Stimulated activated CD4-positive, alpha-beta T cell treated with anti-CD3 and anti-CD28 coated beads, Interleukin-4, amount 100 ng/mL, for 1 hour (primary cell): ENCODE results near the gene DYNC1I1.
"Not testable (repeated sequence)": the region's sequence is repeated elsewhere in the genome, so short reads cannot be mapped to it uniquely, and the experiment has no call there.

Experiments
- DNase-seq: peaks from one replicate; pipeline ENCODE4 v3.0.0-alpha.2; 2020

DYNC1I1 gene

DNA sequence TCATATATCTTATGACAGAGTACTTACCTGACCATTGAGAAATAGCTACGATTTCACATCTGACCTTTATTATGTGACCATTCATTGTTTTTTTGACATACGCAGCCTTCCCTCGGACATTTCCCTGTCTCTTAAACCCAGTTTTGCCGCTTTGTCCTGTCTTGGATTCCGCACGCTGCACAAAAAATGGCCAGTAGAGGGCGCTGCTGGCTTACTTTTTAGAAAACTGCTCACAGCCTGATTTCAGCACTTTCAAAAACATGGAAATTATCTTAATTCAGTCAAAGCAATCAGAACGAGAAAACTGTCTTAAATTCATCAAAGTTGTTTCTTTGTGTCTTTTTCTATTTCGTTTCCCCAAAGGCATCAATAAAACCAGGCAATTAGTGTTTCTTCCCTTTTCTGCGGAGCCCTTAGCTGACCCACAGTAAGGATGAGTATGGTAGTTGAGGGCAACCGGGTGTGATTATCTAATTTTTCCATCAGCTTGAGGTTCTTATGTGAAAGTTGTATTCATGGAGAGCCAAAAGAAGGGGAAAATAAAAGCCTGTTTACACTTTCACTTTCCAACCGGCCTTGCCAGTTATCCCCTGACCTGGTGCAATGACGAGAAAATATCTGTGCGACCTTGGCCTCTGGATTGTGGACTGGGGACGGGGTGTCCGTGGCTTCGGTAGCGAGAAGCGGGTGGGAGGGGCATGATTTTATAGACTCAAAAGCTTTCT is 144.4 kb downstream of the DYNC1I1 start:
- peak; percentile 75 for DNase-seq

GRCh38 chr7:95917634-95918033 is 145.3 kb downstream of the DYNC1I1 start:
- DNase-seq = no peak

- DNase-seq = no peak
These were observed 147.2 kb downstream of the DYNC1I1 start for GRCh38 chr7:95919556-95919955.

GRCh38 chr7:95921543-95921942 is 149.2 kb downstream of the DYNC1I1 start:
- no peak for DNase-seq

DNA sequence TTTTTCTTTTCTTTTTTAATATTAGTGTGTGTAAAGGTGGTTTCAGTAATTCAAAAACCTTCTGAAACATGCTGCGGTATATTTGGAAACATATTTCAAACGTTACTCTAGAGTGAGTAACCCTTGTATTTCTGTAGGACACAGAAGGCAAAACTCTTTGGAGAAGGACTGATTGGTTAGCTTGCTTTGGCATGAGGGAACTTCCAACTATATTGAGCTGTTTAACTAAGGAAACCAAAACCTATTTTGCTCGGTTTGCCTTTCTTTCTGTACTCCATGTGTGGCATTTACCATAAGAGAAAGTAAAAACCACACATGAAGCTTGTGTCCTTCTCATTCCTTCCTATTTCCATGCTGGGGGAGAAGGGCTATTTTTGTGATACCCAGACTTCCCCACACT is 149.8 kb downstream of the DYNC1I1 start:
- no peak for DNase-seq

- no peak for DNase-seq
These were observed 152.9 kb downstream of the DYNC1I1 start for GRCh38 chr7:95925236-95925635.

DNA sequence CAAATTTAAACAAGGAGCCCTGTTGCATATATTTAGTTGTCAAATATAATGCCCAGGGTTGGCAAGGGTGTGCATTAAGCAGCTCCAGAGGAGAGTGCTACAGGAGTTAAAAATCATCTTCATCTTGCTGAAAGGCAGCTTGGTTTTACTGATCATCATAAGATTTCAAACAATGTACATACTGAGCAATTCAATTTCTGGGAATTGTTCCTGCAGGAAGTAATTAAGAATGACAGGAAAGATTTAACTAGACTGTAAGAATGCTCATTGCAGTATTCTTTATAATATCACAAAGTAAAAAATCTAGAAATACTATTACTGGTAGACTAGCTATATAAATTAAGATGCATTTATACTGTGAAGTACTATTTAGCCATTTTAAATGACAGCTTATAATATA is 153.6 kb downstream of the DYNC1I1 start:
- DNase-seq = no peak

DNA sequence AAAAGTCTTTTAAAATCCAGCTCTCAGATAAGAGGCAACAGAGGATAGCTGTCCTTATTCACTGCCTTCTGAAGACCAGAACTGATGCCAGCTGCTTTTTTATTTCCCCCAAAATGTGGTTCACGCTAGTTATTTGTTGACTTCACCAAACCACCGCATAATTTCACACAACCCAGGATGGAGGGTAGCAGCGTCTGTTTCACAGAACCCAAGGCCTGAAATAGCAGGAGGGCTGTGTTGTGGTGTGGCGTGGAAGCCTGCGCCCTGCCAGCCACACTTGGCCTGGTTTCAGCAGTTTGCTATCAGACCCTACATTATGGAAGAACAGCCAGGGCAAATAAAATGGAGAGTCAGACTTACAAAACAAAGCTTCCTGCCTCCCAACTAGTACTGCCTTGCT is 155.4 kb downstream of the DYNC1I1 start:
- no peak for DNase-seq

DNA sequence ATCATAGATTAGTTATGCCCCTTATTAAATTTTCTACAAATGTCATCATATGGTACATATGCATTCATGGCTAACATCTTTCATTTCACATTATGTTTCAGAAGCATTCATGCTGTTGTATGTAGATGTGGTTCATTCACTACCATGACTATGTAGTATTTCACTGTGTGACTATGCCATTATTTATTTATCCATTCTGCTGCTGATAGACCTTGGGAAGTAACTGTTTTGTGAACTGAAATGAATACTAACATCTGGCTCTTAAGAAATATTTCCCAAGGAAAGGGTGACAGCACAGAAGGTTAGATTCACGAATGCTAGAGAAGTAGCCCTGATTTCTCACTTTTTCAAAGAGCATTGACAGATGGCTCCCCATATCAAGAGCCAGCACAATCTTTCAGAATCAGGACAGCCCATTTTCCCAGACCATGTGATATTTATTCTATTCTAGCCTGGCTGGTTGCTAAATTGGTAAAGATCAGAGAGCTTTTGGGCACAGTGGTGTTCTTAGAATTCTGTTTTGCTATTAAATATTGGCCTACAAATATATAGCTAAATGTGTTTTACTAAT is 157.4 kb downstream of the DYNC1I1 start:
- DNase-seq = no peak

- no peak for DNase-seq
These were observed 159.3 kb downstream of the DYNC1I1 start for GRCh38 chr7:95931460-95932232.

- no peak for DNase-seq
These were observed 161.3 kb downstream of the DYNC1I1 start for GRCh38 chr7:95933618-95934017.

DNA sequence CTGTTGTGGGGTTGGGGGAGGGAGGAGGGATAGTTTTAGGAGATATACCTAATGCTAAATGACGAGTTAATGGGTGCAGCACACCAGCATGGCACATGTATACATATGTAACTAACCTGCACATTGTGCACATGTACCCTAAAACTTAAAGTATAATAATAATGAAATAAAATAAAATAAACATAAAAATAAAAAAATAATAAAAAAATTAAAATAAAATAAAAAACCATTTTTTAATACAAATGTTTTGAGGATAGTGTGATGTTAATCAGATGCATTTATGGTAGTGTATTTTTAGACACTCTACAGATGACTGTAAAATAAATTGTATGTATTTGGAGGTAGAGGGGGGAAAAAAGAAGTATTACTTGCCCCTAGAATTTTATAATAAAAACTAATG is 172.5 kb downstream of the DYNC1I1 start:
- DNase-seq = not testable (repeated sequence)

- DNase-seq = no peak
These were observed 178.3 kb downstream of the DYNC1I1 start for GRCh38 chr7:95950698-95951097.

- no peak for DNase-seq
These were observed 179.2 kb downstream of the DYNC1I1 start for GRCh38 chr7:95951531-95951930.

GRCh38 chr7:95951997-95952795 is 179.8 kb downstream of the DYNC1I1 start:
- DNase-seq = no peak

- DNase-seq = no peak
These were observed 180.5 kb downstream of the DYNC1I1 start for GRCh38 chr7:95952851-95953250.

DNA sequence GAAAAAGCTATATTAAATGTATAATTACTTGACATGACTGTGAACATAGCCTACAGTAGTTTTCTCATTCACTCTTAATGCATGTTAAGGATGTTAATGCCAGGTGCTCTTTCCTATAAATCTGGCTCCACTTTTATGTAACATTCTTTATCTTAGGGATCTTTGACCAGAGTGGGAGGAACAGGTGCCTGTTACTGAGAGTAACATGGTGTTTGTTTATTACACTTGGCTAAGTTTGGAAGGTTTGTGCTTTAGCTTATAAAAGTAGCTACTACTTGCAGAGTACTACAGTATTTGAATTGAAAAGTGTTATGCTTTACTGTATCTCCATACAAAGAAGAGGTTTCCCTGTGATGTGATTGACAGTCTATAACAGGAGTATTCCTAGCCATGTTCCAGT is 183.4 kb downstream of the DYNC1I1 start:
- no peak for DNase-seq

DNA sequence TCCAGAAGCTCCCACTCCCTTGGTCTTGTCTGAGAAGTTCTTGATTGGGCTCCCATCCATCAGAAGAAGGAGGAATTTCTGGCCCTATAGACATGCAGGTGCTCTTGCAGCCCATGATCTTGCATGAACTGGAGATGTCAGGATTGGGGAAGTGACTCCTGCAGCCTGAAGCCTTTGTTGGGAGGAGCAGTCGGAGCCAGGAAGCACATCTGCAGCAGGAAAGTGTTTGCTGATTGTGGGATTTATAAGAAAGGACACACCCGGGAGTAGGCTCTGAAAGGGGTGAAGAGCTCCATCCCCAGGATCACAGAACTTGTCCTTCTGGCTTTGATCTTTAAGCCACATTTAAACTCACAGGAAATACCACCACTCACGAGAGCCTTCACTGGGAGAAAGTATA is 185.2 kb downstream of the DYNC1I1 start:
- no peak for DNase-seq

- DNase-seq = no peak
These were observed 188.4 kb downstream of the DYNC1I1 start for GRCh38 chr7:95960706-95961244.

GRCh38 chr7:95963446-95963990 is 191.2 kb downstream of the DYNC1I1 start:
- no peak for DNase-seq

- no peak for DNase-seq
These were observed 199.4 kb downstream of the DYNC1I1 start for GRCh38 chr7:95971716-95972115.

GRCh38 chr7:95972523-95972922 is 200.2 kb downstream of the DYNC1I1 start:
- no peak for DNase-seq

GRCh38 chr7:95974108-95974507 is 201.8 kb downstream of the DYNC1I1 start:
- DNase-seq = no peak
